HG03039 (cell line): ENCODE results near the gene FARP1.

Experiments used
- ATAC-seq: cut with Tn5 transposase; IDR thresholded peaks from one replicate; pipeline ENCODE4 v1.9.1; 2021; ENCODE audit warnings: mild to moderate bottlenecking, moderate library complexity; ENCODE audit not compliant: unreplicated experiment

FARP1 gene

DNA sequence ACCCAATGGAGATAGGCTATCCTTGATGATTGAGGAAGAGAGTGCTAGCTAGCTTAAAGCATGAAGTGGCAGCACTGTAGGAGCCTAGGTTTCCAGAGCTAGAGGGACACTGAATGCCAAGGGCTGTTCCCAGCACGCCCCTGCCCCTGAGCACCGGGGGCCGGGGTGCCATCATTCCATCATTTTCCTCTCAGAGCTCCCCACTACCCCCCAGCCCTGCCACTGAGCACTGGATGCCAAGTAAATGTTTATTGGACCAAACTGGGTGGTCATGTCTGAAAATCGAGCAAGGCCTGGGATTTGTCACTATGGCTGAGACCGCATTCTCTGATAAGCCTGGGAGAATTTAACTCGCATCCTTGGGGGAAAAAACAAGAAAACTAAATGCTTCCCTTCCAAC is 291.2 kb downstream of the FARP1 start:
- no peak for ATAC-seq

- no peak for ATAC-seq
Observed at GRCh38 chr13:98435376-98435775, 292.5 kb downstream of the FARP1 start.

- no peak for ATAC-seq
Observed at GRCh38 chr13:98436233-98436910, 293.5 kb downstream of the FARP1 start.

- no peak for ATAC-seq
Observed at GRCh38 chr13:98438246-98439125, 295.6 kb downstream of the FARP1 start.

- ATAC-seq, result no peak
Observed at GRCh38 chr13:98439126-98439828, 296.4 kb downstream of the FARP1 start.

- no peak for ATAC-seq
Observed at GRCh38 chr13:98439896-98440295, 297.0 kb downstream of the FARP1 start.

- ATAC-seq, result no peak
Observed at GRCh38 chr13:98440390-98441055, 297.6 kb downstream of the FARP1 start.

DNA sequence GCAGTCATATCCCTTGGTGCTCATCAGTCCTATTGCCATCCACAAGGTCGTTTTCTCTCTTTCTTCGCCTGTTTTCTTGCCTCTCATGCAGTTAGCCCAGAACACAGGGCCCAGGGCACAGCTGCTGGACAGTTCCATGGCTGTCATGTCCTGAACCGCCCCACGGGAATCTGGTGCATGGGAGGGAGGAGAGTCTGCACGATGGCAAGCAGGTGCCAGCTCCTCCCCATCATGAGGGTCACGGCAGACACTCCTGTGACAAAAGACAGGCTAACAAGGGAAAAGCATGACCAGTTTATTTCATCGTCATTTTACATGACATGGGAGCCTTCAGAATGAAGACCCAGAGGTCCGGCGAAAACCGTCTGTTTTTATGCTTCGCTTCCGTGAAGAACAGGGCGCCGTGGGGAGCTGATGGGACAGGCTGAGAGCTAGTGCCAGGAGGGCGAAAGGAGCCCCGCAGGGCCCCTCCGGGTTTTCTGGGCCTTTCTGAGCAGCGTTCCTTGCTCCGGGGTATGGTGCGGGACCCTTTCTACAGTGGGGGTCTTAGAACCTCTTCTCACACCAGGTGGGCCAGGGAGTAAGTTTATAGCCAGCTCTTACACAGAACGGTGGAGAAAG is 298.3 kb downstream of the FARP1 start:
- ATAC-seq, result no peak

DNA sequence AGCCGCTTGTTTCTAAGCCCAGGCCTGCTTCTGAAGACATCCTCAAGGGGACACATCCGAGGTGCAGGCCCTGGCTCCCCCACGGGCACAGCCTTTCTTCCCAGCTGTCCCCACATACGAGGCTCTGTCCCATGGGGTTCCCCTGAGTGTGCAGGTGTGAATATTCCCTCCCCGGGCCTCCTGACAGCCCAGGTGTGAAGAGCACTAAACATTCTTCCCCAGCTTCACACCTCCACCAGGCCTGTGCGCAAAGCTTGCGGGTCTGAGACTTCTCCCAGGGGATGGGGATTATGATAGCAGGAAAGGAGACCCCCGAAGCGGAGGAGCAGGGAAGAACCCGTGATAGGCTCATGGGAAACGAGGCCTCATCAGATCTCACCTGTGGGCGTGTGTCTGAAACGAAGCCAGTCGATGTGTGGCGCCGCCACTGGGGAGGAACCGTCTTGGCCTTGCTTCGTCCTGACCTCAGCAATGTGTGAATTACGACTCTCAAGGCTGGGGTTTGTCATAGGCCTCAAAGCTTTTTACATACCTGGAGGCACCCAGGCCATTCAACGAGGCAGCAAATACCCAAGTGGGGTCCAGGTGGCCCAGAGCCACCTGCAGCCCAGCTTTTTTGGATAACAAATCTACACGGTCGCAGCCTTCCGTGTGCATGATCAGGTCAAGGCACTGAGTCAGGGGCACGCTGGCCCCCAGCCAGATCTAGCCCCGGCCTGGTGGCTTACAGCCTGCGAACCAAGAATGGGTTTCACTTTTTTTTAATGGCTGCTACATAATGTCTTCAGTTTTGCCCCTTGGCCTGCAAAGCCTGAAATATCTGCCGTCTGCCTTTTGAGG is 299.7 kb downstream of the FARP1 start:
- ATAC-seq, result no peak

- ATAC-seq, result no peak
Observed at GRCh38 chr13:98443329-98443728, 300.4 kb downstream of the FARP1 start.

- ATAC-seq, result no peak
Observed at GRCh38 chr13:98443800-98444325, 301.0 kb downstream of the FARP1 start.

- ATAC-seq, result no peak
Observed at GRCh38 chr13:98444381-98444780, 301.5 kb downstream of the FARP1 start.

DNA sequence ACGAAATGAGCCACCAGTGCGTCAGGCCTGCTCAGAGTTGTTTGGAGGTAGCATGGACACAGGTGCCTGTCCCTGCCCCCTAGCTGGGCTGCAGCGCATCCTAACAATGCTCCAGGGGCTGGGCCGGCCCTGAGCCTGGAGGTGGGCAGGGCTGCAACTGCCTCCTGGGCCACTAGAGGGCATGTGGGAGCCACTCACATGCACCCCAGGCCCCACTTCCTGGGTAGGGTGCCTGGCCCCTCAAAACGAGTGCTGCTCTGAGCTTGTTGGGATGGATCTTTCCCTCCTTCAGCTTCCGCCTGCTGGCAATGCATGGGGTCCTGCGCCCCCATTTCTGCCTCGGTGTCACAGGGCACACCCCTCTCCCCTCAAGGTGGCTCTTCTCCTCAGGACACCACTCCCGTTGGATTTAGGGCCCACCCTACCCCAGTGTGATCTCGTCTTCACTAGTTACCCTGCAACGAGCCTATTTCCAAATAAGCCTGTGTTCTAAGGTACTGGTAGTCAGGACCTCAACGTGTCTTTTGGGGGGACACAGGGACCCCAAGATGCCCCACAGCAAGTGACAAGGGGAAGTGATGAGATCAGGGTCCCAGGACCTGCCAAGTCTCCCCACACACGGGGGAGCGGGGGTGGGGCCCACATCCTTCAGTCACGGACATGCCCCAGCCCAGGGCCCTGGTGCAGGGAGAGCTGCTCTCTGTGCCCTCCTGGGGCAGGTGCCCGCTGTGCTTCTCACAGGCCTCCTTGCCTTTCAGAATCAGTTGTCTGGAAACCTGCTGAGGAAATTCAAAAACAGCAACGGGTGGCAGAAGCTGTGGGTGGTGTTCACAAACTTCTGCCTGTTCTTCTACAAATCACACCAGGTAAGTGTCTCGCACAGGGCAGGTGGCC is 302.7 kb downstream of the FARP1 start:
- ATAC-seq, result peak; percentile 80

DNA sequence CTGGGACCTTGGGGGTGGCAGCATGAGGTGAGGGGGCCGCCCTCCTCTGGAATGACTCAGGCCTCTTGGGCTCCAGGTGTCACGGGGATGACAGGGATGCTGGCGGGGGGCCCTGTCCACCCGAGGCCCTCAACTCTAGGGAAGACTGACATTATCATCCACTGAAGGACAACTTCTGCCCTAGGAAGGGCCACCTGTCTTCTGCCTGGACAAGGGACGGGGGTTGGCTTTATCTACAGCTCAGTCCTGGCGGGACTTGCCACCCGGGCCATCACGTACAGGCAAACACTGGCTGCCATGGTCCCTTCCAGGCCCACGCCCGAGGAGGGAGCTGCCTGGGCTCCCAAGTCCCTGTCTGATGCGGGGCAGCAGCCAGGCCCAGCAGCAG is 303.3 kb downstream of the FARP1 start:
- no peak for ATAC-seq

- ATAC-seq, result no peak
Observed at GRCh38 chr13:98447130-98447529, 304.2 kb downstream of the FARP1 start.

DNA sequence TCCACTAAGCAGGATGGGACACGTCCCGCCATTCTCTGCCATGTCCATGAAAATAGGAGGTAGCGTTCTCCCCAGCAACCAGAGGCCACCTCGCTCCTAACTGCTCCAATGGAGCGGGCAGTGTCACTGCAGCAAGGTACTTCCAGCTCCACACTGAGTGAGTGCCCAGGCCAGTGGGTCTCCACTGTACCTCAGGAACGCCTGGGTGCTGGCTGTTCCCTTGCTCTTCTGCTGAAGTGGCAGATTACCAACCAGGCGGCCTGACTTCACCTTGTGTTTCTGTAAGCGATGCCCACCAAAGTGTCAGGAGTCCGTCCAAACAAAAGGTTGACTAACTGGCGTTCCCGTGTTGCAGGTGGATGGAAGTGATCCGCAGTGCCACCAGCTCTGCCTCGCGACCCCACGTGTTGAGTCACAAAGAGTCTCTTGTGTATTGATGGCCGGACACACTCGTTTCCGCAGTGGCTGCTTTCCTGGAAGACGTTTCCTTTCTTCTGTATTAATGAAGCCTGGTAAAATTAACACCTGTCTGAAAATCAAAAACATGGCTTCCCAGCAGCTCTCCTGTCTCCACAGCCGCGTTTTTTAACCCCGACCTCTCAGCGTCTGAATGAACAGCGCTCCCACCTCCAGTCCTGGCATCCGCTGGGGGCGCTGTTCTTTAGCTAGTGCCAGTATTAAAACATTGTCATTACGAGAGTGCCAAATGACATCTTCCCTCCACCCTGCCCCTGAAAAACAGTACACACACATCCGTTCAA is 305.2 kb downstream of the FARP1 start:
- ATAC-seq, result no peak

- no peak for ATAC-seq
Observed at GRCh38 chr13:98448642-98448928, 305.7 kb downstream of the FARP1 start.

GRCh38 chr13:98449273-98449672 is 306.4 kb downstream of the FARP1 start:
- ATAC-seq, result no peak
